ENCODE results near the gene TDRD3.

- no peak for TF ChIP-seq CTCF (IDR thresholded peaks at IDR 0.05; ENCODE audit: insufficient read depth, low read depth, low read length)
- TF ChIP-seq EZH2 (IDR thresholded peaks at IDR 0.05; ENCODE audit: insufficient read depth, low read length): no peak
These were observed 112.8 kb downstream of the TDRD3 start for GRCh38 chr13:60509601-60510386.
